BLaER1 (cell line): ENCODE results near the gene AKAP6.

Source experiments
- H3K27ac ChIP-seq: shearing (Covaris generic); formaldehyde crosslinking; 2 replicates; pipeline ENCODE4 v1.8.1; 2022
- H3K27me3 ChIP-seq: shearing (Covaris generic); formaldehyde crosslinking; 2 replicates; pipeline ENCODE4 v1.8.1; 2022
- H3K36me3 ChIP-seq: shearing (Covaris generic); formaldehyde crosslinking; 2 replicates; pipeline ENCODE4 v1.8.1; 2022
- H3K4me1 ChIP-seq: shearing (Covaris generic); formaldehyde crosslinking; 2 replicates; pipeline ENCODE4 v1.8.1; 2022
- H3K4me2 ChIP-seq: shearing (Covaris generic); formaldehyde crosslinking; 2 replicates; pipeline ENCODE4 v1.8.1; 2022
- H3K4me3 ChIP-seq: shearing (Covaris generic); formaldehyde crosslinking; 2 replicates; pipeline ENCODE4 v1.8.1; 2022
- H3K9ac ChIP-seq: shearing (Covaris generic); formaldehyde crosslinking; 2 replicates; pipeline ENCODE4 v1.8.1; 2022
- H3K9me3 ChIP-seq: shearing (Covaris generic); formaldehyde crosslinking; 2 replicates; pipeline ENCODE4 v1.8.1; 2022
- H4K20me1 ChIP-seq: shearing (Covaris generic); formaldehyde crosslinking; 2 replicates; pipeline ENCODE4 v1.8.1; 2022
- Cebpa-rat ChIP-seq: shearing (Covaris generic); IDR thresholded peaks from 2 replicates; pipeline ENCODE4 v1.8.1; 2022

Gene AKAP6

GRCh38 chr14:32417956-32418552, 89.0 kb downstream of the AKAP6 start:
- H3K4me3 ChIP-seq, result no peak overlapping the region
- H3K36me3 ChIP-seq, result no peaks in the 10 kb centered on the region
- H3K9ac ChIP-seq, result no peak overlapping the region
- peaks cover 8% of the 10 kb centered on the region for H3K9me3 ChIP-seq
- no peaks in the 10 kb centered on the region for H4K20me1 ChIP-seq
- H3K4me2 ChIP-seq, result no peak overlapping the region
- H3K27me3 ChIP-seq, result no peaks in the 10 kb centered on the region
- TF ChIP-seq Cebpa-rat, result no peak
- no peak overlapping the region for H3K27ac ChIP-seq
- H3K4me1 ChIP-seq, result no peaks in the 10 kb centered on the region

GRCh38 chr14:32419429-32419828, 90.3 kb downstream of the AKAP6 start:
- Histone ChIP-seq H3K4me2 (no peak overlapping the region), H3K4me1 (no peaks in the 10 kb centered on the region), H3K9me3 (peaks cover 11% of the 10 kb centered on the region), H3K27me3 (no peaks in the 10 kb centered on the region), H4K20me1 (no peaks in the 10 kb centered on the region), H3K4me3 (no peak overlapping the region), H3K9ac (no peak overlapping the region), H3K27ac (no peak overlapping the region), H3K36me3 (no peaks in the 10 kb centered on the region)
- TF ChIP-seq Cebpa-rat, result no peak

- no peak for TF ChIP-seq Cebpa-rat
- H3K4me2 ChIP-seq, result no peak overlapping the region
- H3K9ac ChIP-seq, result no peak overlapping the region
- no peaks in the 10 kb centered on the region for H3K36me3 ChIP-seq
- no peak overlapping the region for H3K27ac ChIP-seq
- peaks cover 11% of the 10 kb centered on the region for H3K9me3 ChIP-seq
- no peaks in the 10 kb centered on the region for H4K20me1 ChIP-seq
- no peaks in the 10 kb centered on the region for H3K27me3 ChIP-seq
- H3K4me3 ChIP-seq, result no peak overlapping the region
- H3K4me1 ChIP-seq, result no peaks in the 10 kb centered on the region
Observed at GRCh38 chr14:32421781-32422180, 92.7 kb downstream of the AKAP6 start.

- peaks cover 11% of the 10 kb centered on the region for H3K9me3 ChIP-seq
- no peak overlapping the region for H3K4me2 ChIP-seq
- no peaks in the 10 kb centered on the region for H3K4me1 ChIP-seq
- TF ChIP-seq Cebpa-rat, result no peak
- H3K27ac ChIP-seq, result no peak overlapping the region
- H4K20me1 ChIP-seq, result no peaks in the 10 kb centered on the region
- no peak overlapping the region for H3K9ac ChIP-seq
- no peaks in the 10 kb centered on the region for H3K36me3 ChIP-seq
- H3K27me3 ChIP-seq, result no peaks in the 10 kb centered on the region
- H3K4me3 ChIP-seq, result no peak overlapping the region
Observed at GRCh38 chr14:32422440-32422839, 93.3 kb downstream of the AKAP6 start.

- Histone ChIP-seq H3K4me3 (no peak overlapping the region), H3K4me1 (no peaks in the 10 kb centered on the region), H3K27me3 (no peaks in the 10 kb centered on the region), H3K27ac (no peak overlapping the region), H3K36me3 (no peaks in the 10 kb centered on the region), H3K9ac (no peak overlapping the region), H3K4me2 (no peak overlapping the region), H4K20me1 (no peaks in the 10 kb centered on the region), H3K9me3 (peaks cover 11% of the 10 kb centered on the region)
- no peak for TF ChIP-seq Cebpa-rat
Observed at GRCh38 chr14:32426028-32426427, 96.9 kb downstream of the AKAP6 start.

- Histone ChIP-seq H3K9ac (no peak overlapping the region), H3K27ac (no peak overlapping the region), H3K4me2 (no peak overlapping the region), H3K36me3 (no peaks in the 10 kb centered on the region), H4K20me1 (no peaks in the 10 kb centered on the region), H3K4me1 (no peaks in the 10 kb centered on the region), H3K9me3 (peaks cover 11% of the 10 kb centered on the region), H3K4me3 (no peak overlapping the region), H3K27me3 (no peaks in the 10 kb centered on the region)
- no peak for TF ChIP-seq Cebpa-rat
Observed at GRCh38 chr14:32426586-32427388, 97.7 kb downstream of the AKAP6 start.

- Histone ChIP-seq H3K27me3 (no peaks in the 10 kb centered on the region), H4K20me1 (no peaks in the 10 kb centered on the region), H3K9me3 (peaks cover 4% of the 10 kb centered on the region; the same call in 1 of the 2 replicates), H3K9ac (no peak overlapping the region), H3K4me3 (no peak overlapping the region), H3K36me3 (no peaks in the 10 kb centered on the region), H3K4me1 (peaks cover 3% of the 10 kb centered on the region), H3K4me2 (no peak overlapping the region), H3K27ac (no peak overlapping the region)
- TF ChIP-seq Cebpa-rat, result no peak
Observed at GRCh38 chr14:32427726-32428528, 98.8 kb downstream of the AKAP6 start.

- Histone ChIP-seq H3K4me3 (no peak overlapping the region), H4K20me1 (no peaks in the 10 kb centered on the region)
Observed at GRCh38 chr14:32428875-32429274, 99.8 kb downstream of the AKAP6 start.

GRCh38 chr14:32430326-32430725, 101.2 kb downstream of the AKAP6 start:
- TF ChIP-seq Cebpa-rat, result no peak
- H4K20me1 ChIP-seq, result no peaks in the 10 kb centered on the region
- peaks cover 10% of the 10 kb centered on the region for H3K4me1 ChIP-seq
- no peak overlapping the region for H3K4me2 ChIP-seq
- no peaks in the 10 kb centered on the region for H3K27me3 ChIP-seq
- H3K27ac ChIP-seq, result no peak overlapping the region
- no peak overlapping the region for H3K4me3 ChIP-seq
- no peaks in the 10 kb centered on the region for H3K36me3 ChIP-seq
- H3K9ac ChIP-seq, result no peak overlapping the region
- H3K9me3 ChIP-seq, result no peaks in the 10 kb centered on the region

More at GRCh38 chr14:32428875-32429274, 99.8 kb downstream of the AKAP6 start:
- Histone ChIP-seq H3K9ac (no peak overlapping the region), H3K4me1 (peaks cover 10% of the 10 kb centered on the region), H3K4me2 (no peak overlapping the region), H3K36me3 (no peaks in the 10 kb centered on the region), H3K27ac (no peak overlapping the region), H3K27me3 (no peaks in the 10 kb centered on the region), H3K9me3 (no peaks in the 10 kb centered on the region)
- TF ChIP-seq Cebpa-rat, result no peak
